H4 (cell line): ENCODE measurements around the gene MCFD2. TPM values are rescaled to one million over a fixed set of nuclear protein-coding genes. Genes with fewer than 3 reads are reported as not detected.
"Not testable (repeated sequence)": the region's sequence is repeated elsewhere in the genome, so short reads cannot be mapped to it uniquely, and the experiment has no call there.

Experiments used
- DNase-seq: peaks from one replicate; pipeline ENCODE4 v3.0.0-alpha.2; 2015; ENCODE audit warnings: low spot score
- total RNA-seq: library from RNA; depleted of rRNA; stranded (reverse); fragments of >200 nt; shearing (Covaris generic); gene quantifications from 2 replicates; pipeline ENCODE4 v1.2.3, GENCODE V29; 2014

MCFD2 gene
- total RNA-seq, 1 experiment from 2014 or later: 112 TPM

DNA sequence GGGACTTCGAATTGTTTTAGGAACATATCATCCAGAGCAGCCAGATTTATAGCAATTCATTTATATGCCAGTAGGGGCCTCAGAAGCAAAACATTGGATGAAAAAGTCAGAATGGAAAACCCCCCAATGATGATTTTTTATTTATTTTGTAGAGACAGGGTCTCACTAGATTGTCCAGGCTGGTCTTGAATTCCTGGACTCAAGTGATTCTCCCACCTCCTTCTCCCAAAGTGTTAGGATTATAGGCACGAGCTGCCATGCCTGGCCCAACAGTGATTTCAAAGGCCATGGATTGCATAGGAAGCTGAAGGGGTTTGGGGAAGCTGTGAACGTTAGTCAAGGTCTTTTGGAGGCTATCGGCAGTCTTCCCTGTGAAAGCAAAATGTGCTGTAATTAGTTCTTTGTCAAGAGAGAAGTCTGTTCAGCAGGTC, 21.9 kb upstream of the MCFD2 start:
- DNase-seq: no peak

DNA sequence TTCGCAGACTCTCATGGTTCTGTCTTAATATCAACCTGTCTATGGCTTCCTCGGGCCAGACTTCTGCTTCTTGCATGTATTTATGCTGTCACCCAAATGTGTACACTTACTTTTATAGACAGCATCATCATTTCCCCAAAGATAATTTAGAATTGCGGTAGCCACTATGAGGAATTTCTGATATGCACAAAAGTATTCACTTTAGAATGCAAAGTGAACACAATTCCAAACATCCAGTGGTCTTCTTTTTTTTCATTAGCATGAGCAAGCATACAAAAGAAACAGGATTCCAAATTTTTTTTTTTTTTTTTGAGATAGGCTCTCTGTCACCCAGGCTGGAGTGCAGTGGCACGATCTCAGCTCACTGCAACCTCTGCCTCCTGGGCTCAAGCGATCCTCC, 21.0 kb upstream of the MCFD2 start:
- no peak for DNase-seq

GRCh38 chr2:46935071-46935470, 19.5 kb upstream of the MCFD2 start:
- no peak for DNase-seq

DNA sequence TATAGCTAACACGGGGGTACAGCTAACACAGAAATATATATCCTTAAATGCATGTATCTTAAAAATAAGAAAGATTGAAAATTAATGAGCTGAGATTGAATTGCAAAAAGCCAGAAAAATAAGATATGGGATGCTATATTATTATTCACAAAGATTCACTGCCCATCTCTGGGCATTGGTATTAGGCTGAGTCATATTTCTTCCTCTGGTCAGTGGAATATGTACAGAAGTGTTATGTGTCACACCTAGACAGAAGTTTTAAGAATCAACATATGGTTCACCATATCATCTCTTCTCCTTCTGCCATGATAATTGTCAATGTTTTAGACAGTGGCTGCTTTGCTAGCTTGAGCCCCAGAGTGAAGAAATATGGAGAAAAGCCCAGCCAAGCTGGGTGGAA, 14.0 kb upstream of the MCFD2 start:
- no peak for DNase-seq

- DNase-seq: no peak
Observed at GRCh38 chr2:46926863-46927262, 11.3 kb upstream of the MCFD2 start.

GRCh38 chr2:46925474-46926351, 10.1 kb upstream of the MCFD2 start:
- DNase-seq: no peak

GRCh38 chr2:46924608-46925007, 9.0 kb upstream of the MCFD2 start:
- DNase-seq: no peak

DNA sequence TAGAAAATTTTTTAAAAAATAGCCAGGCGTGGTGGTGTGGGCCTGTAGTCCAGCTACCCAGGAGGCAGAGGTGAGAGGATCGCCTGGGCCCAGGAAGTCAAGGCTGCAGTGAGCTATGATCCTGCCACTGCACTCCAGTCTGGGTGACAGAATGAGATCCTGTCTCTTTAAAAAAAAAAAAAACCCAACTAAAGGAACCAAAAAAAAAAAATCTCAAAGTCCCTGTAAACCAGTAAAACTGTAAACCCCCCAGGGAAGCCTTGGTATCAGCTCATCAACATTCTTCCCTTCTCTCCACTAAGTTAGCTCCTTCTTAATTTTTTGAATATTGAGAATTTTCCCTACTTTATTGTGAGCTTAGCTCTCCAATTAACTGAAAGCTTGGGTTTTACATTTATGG, 8.4 kb upstream of the MCFD2 start:
- no peak for DNase-seq

DNA sequence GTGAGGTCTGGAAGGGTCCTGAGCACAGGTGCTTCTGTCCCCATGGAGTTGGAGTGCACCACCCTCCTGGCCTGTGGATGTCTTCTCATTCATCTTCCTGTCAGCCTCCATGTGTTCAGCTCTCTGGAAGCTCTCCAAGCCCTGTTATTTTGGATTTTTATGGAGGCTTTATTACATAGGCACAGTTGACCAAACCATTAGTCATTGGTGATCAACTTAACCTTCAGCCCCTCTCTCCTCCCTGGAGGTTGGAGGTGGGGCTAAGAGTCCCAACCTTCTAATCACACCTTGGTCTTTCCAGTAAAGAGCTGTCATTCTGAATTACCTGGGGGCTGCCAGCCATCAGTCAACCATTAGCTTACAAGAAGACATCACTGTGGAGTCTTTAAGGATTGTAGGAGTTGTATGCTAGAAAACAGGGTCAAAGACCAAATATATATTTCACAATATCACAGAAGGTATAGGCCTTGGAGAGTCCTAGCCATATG, 7.5 kb upstream of the MCFD2 start:
- DNase-seq: no peak

DNA sequence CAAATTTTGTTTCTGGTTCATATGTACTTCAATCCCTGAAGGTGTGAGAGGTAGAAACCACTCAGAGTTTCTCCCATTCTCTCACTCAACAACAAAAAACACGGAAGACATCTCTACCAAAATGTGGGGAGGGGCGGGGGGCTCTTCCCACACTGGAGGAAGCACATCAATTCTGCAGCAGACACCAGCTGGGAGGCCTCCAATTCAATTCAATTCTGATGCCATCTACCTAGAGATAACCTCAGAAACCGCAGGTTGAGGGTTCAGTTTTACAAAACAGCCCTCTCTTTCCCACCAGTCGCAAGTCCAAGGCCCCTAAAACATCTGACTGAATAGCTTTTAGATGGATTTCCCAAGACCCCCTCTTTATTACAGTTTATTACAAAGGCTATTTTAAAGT, 7.0 kb upstream of the MCFD2 start:
- no peak for DNase-seq

DNA sequence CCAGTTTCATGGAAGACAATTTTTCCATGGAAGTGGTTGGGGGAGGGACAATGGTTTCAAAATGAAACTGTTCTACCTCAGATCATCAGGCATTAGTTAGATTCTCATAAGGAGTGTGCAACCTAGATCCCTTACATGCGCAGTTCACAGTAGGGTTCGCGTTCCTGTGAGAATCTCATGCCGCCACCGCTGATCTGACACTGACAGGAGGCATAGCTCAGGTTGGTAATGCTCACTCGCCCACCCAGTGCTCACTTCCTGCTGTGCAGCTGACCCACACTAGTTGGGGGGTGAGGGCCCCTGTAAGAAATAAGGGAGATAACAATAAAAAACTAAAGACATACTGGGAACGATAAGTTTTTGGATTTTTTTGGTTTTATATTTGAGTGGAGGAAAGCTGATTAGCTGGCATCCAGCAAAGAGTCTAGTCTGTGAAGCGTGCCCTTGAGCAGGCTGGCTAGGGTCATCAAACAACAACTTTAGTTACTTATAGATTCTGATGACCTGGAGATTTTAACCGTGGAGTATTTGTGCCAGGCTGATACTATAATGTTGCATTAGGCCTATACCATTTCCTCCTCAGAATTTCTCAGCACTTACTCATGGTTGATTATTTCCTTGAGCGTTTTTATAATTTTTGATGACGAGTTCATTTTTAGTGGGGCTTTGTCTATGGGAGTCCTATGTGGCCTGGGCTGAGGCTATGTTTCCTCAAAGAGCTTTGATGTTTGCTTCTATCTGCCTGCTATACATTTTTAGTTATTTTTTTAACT, 6.3 kb upstream of the MCFD2 start:
- no peak for DNase-seq

DNA sequence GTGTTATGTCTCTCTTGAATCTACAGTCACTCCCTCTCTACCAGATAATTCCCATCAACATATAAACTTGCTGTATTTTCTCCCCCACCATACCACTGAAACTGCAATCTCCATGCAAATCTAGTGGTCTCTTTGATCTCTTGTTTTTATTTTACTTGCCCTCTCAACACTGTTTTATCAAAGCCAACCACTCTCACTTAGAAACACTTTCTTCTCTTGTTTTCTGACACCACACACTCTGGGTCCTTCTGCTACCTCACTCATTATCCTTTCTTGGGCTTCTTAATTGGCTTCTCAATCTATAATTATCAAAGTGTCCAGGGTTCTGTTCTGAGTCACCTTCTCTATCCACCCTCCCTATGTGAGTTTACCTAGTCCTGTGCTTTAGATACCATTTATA, 2.0 kb upstream of the MCFD2 start:
- no peak for DNase-seq

DNA sequence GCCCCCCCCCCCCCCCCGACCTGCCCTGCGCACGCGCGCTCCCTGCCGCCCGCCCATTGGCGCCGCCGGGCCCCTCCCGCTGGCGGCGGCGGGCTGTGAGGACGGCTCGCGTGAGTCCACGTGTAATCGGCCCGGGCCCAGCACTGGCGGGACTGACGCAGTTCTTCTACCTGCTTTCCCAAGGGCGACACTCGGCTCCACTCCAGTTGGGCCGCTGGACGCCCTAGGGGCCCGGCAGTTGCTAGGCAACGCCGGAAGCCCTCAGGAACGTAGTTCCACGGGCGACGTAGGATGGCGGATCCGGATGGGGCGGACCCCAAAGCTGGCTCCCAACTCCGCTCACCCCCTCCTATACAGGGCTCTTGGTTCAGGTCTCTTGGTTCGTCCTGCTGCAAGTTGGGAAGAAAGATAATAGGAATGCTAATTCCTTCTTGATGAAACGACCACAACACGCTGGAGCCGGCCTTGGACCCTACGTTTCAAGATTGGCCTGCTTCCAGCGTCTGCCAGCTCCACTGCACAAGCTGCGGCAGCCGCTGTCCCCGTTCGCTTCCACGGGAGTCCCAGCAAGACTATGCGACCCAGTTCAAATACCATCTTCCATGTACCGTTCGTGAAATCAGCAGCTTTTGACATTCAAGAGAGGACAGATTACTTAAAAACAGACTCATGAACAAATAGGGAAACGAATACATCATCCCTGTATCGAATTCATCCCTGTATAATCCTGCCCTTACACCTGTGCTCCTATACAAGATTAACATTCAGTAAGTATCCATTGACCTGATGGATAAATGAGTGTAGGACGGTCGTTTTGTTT, 415 bp upstream of the MCFD2 start:
- DNase-seq: peak; percentile 92

DNA sequence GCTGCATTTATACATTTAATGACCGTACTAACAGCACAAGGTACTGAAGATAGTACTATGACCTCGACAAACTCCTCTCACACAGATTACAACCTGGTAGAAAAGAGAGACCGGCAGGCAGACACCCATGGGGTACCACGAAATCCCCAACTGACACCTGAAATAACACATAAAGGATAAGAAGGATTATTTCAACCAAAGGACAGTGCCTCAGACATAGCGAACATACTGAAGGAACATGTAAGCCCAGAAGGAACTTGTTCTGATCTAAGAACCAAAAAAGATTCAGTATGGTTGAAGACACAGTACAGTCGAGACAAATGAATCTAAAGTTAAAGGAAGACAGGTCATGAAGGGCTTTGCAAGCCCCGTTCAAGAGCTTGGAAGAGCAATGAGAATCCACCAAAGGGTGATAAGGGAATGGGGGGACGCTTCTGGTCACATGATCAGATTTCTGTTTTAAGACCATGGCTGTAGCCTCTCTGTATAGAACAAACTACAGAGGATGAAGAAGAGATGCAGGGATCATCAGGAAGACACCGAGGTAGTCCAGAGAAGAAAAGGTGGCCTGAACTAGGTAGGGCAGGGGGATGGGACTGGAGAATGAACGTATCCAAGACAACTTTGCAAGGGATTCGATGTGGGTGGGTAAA, 902 bp downstream of the MCFD2 start:
- DNase-seq: no peak

DNA sequence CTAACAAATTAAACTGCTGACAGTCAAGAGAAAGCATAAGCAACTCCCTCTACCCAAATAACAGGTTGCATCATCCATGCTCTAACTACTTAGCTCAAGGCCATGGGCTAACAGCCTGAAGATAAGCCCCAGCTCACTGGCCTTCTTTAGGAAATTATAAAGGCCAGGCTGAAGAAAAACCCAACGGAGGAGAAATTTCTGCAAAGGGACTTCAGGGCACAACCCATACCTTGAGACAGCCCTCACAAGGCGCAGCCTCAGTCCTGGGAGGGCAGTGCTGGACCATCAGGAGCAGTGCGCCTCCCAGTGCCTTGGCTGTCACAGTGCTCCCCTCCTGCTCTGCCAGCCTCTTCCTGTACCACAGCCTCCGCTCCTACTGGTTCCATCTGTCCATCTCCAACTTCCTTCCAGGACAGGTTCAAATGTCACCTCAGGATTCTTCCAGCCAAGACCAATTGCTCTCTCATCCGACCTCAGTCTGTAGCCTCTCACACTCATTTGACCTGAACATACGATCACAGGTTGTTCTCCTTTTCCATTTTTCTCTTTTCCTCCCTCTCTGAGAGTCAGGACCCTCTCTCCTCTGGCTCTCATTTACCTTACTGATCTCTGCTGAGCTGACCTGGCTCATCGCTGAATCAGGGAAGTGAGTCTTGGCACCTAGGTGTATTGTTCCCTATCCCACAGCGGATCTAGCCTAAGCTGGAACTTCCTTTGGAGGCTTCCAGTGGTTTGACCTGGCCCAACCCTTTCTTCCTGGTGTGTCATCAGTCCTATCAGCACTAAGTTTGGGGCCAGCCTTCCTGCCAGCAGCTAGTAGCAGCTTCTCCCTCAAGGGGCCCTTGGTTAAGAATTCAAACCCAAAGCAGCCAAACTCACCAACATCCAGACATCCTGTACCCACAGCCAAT, 1.9 kb downstream of the MCFD2 start:
- peak; percentile 28 for DNase-seq

DNA sequence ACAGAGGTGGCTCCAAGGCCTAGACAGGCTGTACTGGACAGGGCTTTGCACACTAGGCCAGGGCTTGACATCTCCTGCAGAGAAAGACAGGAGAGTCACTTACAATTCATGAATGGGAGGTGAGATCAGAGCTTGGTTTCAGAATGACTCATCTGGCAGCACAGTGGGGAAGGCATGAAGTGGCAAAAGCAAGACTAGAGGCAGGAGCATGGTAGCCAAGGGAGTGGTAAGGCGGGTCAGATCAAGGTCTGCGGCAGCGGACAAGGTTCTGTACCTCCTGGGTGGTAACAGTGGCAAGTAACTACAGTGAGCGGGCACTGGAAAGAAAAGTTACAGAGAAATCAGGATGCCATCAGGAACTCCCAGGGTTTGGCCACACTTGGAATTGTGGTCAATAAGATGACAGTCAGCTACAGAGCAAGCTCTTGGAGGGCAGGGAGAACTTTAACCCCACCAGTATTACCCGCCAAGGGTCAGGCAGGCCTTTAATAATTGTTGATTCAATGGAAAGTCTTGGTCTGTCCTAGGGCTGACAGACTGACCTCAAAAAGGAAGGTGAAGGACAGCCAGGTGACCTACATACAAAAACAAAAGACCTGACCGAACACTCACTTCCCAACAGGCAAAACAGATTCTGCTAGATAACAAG, 5.7 kb downstream of the MCFD2 start:
- DNase-seq: peak; percentile 86

- DNase-seq: no peak
Observed at GRCh38 chr2:46909150-46909549, 6.5 kb downstream of the MCFD2 start.

DNA sequence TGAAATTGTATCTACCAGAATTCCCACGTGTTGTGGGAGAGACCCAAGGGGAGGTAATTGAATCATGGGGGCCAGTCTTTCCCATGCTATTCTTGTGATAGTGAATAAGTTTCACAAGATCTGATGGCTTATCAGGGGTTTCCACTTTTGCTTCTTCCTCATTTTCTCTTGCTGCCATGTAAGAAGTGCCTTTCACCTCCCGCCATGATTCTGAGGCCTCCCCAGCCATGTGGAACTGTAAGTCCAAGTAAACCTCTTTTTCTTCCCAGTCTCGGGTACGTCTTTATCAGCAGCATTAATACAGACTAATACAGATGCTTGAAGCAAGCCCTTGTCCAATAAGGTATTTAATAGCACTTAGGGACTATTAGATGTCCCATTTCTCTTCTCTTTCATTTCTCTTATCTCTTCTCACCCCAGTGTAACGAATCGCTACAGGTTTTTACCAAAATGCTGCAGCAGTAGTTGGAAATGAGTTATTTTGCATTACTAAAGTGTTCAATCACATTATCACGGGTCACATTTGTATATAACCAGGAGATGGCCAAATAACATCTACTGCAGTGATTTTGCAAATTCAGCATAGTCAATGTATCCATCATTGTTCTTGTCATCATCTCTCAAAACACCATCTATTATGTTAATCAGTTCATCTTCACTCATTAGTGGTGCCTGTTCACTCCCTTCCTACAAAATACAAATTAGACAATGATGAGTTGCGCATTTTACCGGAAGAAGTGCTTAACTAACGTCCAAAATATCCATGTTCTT, 10.5 kb downstream of the MCFD2 start:
- not testable (repeated sequence) for DNase-seq

DNA sequence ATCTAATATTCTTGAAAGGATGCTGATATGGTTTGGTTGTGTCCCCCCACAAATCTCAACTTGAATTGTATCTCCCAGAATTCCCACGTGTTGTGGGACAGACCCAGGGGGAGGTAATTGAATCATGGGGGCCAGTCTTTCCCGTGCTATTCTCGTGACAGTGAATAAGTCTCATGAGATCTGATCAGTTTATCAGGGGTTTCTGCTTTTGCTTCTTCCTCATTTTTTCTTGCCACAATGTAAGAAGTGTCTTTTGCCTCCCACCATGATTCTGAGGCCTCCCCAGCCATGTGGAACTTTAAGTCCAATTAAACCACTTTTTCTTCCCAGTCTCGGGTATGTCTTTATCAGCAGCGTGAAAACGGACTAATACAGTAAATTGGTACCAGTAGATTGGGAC, 12.6 kb downstream of the MCFD2 start:
- not testable (repeated sequence) for DNase-seq
